Amniotic epithelial cell (primary cell): ENCODE data around the gene NAB2.
"Not testable (repeated sequence)": the region's sequence is repeated elsewhere in the genome, so short reads cannot be mapped to it uniquely, and the experiment has no call there.

Experiments
- DNase-seq: peaks from one replicate; pipeline ENCODE4 v3.0.0-alpha.2; 2010; ENCODE audit warnings: low read depth

NAB2 gene

DNA sequence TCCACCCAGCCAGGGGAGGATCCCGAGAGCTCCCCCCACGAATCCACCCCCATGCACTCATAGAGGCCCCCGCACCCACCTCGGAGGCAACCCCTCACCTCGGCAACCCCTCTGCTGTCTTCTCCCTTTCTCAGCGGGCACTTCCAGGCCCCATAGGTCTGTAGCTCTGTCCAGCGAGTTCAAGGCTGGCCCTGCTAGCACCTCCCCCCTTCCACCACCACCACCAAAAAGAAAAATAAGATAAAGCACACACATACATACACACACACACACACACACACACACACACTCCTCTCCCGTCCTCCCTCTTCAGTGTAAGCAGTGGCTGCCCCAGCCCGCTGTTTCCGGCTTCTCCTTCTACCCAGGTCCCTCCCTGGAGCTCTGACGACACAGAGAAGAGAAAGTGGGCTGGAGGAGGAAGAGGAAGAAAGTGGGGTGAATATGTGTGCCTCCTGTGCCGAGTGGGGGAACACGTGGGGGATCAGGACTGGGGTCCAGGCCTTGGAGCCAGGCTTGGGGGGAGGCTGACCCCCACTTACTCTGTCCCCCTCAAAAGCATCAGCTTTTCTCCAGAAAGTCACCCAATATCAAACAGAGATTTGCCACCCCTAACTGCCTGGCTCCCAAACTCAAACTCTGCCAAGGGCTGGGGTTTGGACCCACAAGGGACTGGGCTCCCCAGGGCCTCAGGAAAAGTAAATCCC, 22.3 kb downstream of the NAB2 start, which contains the start of gene STAT6:
TSS of gene STAT6 (minus strand) at position 332 of the 704 bp plus-strand sequence. CDS start 3,084 bp downstream, outside the sequence.
- peak; percentile 93 for DNase-seq

DNA sequence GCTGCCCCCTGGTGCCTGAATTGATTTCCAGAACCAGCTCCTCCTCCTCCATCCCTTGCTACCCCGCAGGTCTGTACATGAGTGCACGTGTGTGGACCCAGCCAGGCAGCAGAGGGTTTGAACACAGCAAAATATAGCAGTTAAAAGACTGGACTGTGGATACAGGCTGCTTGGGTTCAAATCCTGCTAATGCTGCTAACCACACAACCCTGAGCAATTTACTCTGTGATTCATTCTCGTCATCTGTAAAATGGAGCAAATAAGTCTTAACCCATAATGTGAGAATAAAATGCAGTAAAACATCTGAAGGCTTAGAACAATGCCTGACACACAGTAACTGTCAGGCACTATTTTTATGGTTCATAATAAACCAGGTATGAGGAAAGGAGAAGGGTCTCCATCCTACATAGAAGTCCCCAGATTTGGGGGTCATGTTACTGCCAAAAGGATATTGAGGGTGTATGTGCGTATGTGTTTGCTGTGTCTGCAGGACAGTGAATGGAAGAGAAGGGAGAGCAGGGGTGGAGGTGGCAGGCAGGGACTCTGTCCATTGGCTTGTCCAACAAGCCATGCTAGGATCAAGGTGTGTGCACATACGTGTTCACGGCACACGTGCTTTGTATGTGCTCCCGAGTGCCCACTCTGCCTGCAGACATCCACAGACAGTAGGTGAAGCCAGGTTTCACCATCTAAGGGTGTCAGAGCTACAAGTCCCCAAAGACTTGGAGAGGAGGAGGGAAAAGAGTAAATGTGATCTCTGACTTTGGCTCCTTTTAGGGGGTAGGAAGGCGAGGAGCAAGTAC, 23.8 kb downstream of the NAB2 start:
- no peak for DNase-seq

DNA sequence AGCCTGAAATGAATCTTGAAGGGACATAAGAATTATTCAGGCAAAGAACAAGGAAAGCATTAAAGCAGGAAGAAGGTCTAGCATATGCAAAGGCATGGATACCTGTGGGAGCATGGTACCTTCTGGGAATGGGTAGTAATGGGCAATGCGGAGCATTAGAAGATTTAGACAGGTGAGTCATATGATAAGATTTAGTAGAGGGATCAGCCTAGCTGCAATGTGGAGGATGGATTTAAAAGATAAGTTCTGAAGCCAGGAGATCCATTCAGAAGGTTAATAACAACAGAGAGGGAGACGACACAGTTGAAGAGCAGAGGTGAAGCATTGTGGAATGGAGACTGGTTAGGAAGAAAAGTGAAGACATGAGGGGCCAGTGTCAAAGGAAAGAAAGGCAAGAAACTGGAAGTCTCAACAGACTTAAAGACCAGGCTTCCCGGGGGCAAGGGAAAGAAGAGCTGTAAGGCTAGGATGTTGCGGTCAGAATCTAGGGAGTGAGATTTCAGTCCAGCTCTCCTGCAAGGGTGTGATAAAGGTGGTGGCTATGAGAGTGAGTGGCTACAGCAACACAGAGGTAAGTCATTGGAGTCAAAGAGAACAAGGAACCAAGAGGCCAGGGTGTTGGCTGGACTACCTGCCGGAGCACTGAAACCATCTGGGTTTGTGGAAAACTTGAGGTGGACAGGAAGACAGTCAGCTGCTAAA, 27.8 kb downstream of the NAB2 start:
- DNase-seq: no peak

DNA sequence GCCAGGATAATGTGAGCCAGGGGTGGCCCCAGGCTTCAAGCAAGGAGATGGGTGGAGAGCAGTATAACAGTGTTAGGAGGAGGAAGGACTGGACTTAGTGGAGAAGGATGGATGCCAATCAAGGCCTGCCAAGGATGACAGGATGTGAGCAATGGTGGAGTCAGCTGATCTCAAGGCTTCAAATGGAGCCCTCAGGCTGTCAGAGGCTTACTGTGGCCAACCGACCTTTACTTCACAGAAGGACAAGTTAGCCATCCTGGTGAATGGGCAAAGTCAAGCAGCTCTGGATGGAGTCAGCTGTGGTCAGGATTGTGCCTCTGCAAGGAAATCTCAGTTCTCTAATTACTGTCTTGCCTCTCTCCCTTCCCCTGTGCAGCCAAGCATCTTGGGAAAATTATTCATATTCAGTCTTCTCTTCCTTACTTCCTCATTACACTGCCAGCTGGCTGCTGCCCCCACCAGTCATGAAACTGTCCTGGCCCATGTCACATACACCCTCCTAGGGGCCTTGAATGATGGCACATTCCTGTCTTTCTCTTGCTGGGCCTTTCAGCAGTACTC, 29.9 kb downstream of the NAB2 start:
- DNase-seq: no peak

DNA sequence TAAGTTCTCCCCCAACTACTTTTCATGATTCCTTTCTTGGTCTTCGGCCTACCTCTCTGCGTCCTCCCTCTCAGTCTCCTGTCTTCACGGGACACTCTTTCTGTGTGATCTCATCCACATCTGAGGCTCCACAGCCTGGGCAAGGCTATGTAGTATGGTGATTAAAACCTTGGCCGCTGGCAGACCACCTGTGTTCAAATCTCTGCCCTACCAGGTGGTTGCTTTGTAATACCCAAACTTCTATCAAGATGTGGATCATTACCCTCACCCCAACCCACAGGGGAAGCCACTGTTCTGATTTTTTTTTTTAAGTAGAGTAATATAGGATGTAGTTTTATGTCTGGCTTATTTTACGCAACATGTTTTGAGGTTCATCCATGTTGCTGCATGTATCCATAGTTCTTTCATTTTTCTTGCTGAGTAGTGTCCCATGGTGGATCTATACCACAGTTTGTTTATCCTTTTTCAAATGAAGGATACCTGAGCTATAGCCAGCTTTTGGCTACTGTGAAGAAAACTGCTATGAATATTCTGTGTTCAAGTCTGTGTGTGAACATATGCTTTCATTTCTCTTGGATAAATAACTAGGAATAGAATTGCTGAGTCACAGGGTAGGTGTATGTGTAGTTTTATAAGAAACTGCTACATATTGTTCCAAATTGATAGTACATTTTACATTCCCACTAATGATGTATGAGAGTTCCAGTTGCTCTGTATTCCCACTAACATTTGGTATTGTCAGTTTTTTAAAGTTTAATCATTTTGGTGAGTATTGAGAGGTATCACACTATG, 30.6 kb downstream of the NAB2 start:
- no peak for DNase-seq

DNA sequence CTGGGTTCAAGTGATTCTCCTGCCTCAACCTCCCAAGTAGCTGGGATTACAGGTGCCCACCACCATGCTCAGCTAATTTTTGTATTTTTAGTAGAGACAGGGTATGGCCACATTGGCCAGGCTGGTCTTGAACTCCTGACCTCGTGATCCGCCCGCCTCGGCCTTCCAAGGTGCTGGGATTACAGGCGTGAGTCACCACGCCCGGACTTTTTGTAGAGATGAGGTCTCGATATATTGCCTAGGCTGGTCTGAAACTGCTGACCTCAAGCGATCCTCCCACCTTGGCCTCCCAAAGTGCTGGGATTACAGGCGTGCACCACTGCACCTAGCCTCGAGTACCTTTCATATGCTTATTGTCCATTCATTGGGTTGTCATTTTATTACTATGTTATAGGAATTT, 31.8 kb downstream of the NAB2 start:
- DNase-seq: not testable (repeated sequence)

DNA sequence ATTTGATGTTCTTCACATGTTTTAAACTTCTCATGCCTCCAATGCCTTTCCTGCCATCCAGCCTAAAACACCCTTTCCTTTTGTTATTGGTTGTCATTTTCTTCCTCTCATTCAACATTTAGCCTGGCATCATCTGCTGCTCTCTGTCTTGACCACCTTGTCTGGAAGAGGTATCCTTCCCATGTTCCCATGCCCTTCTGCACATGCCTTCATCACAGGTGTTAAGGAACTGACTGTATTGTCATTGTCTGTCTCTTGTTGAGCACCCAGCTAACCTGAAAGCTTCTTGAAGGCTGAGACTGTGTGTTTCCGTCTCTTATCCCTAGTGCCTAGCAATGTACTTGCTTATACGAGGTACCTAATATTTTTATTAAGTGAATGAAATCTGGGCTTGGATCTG, 34.9 kb downstream of the NAB2 start:
- DNase-seq: no peak

DNA sequence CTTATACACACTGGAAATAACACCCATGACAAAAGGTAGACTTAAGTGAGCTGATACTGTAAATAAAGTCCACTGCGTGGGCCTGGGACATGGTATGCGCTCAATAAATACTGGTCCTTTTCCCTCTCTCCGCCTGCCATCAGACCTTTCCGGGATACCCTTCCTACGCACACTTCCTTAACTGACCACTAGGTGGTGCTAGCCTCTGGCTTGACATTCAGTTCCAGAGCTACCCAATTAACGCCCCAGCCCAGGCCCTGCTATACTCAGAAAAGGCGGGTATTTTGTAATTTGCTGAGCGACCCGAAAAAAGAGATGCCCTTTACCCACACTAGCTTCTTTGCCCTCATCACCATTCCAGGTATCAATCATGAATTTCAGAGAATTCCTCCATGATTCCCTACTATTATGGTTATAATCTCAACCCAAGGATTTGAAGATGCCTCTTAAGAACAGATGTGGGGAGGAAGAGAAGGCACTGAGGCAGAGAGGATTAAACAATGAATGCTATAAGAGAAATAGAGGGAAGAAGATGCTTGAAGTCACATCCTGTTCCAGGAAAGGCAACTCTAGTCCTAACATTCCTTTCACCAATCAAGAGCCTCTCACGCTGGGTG, 35.5 kb downstream of the NAB2 start:
- peak; percentile 53 for DNase-seq

DNA sequence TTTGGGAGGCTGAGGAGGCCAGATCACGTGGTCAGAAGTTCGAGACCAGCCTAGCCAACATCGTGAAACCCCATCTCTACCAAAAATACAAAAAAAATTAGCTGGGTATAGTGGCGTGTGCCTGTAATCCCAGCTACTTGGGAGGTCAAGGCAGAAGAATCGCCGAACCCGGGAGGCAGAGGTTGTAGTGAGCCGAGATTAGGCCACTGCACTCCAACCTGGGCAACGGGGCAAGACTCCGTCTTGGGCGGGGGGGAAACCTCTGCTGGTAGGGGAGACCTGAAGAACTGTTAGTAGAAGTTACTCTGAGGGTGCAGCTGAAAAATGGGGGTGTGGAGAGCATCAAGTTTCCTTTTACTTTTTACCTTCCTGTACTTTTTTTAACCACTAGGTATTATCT, 37.1 kb downstream of the NAB2 start:
- no peak for DNase-seq

DNA sequence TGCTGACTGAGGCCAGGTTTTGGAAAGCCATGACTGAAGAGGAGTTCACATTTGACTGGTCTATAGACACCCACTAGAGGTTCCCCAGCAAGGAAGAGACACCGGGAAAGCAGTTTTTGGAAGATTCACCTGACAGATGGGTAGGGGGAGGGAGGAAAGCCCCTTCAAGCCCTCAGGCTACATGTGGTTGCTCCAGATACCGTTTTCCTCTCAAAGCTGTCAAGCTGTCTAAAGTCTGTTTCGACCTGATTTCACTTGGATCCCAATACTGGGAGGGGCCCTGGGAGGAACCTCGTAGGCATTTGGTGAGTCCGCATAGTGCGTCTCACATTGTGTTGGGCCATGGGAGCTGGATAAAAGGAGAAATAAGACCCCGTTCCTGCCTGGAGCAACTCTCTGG, 37.6 kb downstream of the NAB2 start:
- DNase-seq: no peak

DNA sequence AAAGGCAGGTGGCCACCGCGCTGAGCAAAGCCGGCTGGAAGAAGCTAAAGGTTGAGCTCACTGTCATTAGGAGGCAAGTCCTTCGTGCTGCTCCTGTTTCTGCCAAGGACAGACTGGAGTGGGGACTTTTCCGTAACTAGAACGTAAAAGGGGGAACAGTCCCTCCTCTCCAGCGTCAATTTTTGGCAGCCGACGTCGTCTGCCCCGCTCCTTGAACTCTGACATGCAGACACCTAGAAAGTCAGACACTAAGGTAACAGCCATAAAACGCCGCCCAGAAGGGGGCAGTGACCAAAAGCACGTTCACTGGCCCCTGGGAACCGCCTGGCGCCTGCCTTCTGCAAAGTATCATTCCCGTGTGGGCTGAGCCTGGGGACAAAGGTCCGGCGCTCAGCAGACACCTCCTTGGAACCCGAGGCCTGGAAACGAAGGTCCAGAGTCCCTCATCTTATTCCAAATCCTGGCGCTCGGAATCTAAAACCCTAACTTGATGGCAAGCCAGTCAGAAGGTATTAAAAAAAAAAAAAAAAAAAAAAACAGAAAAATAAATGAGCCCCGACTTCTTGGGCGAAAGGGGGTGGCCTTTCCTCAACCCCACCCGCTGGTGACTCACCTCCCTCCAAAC, 38.3 kb downstream of the NAB2 start:
- DNase-seq: no peak

DNA sequence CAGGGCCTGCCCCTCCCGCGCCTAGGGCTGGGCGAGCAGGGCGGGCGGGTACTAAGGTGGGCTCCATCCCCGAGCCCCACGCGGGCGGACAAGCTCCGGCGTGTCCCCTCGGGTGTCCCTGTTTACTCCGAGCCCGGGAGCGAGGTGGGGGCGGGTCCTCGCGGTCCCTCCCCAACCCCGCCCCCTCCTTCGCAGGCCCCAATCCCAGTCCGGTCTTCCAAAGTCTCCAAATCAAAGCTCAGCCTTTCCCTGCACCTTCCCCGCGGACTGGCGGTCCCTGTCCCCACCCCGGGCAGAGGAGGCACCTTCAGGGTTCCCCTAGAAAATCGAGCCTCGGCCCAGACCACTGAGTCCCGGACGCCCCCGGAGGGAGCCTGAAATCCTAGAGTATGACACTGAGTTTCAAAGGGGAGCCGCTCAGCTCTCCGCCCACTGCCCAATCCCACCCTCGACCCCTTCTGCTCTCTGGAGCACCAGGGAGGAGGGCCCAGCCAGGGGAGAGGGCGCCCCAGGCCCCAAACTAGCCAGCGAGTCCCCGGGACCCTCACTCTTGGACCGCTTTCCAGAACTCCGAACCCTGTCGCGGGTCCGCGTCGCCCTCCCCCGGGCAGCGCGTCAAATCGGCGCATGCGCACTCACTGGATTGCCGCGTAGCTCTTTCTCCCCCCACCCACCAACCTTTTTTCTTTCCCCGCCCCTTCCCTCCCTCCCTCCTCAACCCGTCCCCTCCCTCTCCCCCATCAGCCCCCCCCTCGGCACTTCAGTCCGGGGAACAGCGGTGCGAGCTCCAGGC, 39.0 kb downstream of the NAB2 start, which contains the start of gene LRP1:
TSS of gene LRP1 (plus strand) at position 758 of the 793 bp plus-strand sequence. CDS start 482 bp downstream, outside the sequence.
- DNase-seq: peak; percentile 68

DNA sequence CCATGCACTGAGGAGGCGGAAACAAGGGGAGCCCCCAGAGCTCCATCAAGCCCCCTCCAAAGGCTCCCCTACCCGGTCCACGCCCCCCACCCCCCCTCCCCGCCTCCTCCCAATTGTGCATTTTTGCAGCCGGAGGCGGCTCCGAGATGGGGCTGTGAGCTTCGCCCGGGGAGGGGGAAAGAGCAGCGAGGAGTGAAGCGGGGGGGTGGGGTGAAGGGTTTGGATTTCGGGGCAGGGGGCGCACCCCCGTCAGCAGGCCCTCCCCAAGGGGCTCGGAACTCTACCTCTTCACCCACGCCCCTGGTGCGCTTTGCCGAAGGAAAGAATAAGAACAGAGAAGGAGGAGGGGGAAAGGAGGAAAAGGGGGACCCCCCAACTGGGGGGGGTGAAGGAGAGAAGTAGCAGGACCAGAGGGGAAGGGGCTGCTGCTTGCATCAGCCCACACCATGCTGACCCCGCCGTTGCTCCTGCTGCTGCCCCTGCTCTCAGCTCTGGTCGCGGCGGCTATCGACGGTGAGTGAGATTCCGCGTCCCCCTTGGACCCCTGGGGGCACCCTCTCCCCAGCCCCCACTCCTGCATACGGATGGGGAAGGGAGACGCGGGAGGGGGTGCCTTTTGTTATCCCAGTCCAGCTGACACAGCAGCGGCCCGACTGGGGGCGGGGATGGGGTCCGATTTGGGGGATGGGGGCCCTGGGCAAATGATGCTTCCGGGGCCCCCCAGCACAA, 39.8 kb downstream of the NAB2 start:
- DNase-seq: no peak

DNA sequence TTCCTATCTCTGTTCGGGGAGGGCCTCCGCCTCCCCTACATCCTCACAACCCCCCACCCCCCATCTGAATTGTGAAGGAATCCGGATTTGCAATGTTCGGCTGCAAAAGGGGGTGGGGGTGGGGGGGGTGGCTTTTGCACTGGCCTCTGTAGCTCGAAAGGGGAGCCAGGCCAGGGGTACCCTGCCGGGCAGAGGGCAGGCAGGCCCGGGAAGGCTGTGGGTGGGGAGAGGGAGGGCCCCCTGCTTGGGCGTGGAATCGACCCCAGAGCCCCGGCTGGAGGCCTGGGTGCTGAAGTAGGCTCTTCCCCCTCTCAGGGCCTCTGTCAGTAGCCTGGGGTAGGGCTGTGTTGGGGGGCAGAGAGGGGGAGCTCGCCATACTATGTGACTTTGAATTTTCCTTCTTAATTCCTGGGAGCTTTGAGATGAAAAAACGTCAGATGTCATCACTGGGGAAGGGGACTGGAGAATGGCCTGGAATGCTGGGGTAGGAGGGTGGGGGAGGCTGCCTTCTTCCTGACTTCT, 40.5 kb downstream of the NAB2 start:
- no peak for DNase-seq

DNA sequence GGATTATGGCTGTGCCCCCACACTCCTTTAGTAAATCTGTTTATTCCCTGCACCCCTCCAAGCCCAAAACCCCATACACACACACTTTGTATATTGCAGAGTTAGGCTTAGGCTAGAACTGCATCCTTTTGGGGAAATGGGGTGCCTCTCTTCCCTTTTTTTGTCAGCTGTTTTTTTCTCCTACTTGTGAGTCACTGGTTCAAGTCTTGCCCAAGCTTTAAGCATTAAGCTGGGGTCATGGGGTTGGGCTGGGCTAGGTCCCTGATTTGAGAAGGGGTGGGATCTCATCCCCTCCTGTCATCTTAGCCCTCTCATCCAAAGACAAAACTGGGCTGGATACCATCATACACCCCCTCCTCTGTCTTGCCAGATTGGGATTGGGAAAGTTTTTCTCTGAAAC, 41.0 kb downstream of the NAB2 start:
- DNase-seq: peak; percentile 57

DNA sequence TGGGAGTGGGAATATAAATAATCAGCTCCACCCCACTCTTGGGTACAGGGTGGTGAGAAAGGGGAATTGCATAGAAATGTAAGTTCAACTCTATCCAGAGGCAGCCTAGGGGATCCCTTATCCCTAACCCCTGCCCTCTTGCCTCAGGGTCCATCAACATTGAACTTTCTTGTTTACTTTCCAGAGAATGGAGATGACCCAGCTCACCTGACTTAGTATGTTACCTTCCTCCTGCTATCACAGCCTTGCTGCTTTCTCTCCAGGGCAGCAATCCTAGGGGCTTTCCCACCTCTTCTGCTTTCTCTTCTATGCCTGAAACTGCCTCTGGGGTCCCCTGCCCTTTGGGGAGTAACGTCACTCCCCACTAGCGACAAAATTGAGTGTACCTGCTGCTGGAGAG, 42.0 kb downstream of the NAB2 start:
- no peak for DNase-seq

DNA sequence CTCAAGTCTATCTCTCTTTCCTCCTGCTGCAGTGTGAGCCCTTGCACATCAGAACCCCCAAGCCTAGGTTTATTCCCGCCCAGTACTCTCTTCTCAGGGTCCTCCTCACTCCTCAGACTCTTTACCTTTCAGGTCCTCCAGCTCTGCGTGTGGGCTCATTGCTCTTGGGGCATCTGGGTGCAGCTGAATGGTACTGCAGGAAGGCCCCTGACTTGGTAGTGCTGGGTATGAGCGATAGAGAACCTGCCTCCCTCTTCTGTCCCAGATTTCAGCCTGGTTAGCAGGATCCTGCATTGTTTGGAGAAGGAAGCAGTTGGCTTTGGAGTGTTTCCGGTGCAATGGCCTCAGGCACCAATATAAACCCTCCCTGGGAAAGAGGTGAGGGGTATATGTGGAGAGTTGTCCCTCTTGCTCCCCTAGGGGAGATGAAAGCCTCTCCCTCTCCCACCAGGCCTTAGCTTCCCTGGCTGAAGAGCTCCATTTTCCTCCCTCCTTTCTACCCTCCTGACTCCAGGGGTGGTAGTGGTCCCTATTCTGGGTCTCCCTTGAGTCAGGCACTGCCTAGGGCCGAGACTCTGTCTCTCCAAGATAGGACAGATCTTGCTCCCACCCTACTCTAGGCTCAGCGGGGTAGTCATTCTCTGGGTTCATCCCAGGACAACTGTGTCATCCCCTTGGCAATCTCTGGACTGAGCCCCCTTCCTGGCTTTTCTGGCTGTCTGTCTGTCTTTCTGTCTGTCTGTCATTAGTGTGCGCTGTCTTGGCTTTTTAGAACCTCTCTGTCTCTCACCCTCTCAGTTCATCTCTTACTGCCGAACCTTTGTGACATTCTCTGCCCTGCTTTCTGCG, 43.2 kb downstream of the NAB2 start:
- DNase-seq: no peak

DNA sequence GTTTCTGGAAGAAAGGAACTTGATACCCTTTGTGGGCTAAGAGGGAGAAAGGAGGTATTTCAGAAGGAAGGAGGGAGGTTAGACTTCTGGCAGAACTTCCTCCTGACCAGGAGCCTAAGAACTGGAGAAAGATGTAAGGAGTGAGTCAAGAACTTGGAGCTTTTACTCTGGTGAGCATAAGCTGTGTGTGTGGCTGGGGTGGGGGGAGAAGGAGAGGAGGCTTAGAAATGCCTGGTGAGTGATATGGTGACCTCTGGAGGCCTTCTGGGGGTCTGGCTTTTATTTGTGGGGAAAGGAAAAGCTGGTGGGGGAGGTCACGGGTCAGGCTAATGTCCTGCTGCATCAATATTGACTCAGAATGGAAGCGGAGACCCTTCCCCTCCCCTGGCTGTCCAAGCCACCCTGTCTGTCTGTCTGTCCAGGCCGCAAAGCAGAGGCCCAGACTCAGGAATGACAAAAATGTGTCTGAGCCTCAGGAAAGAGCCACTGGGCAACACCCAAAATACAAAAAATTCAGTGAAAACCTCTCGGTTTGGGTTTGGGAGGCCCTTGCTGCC, 44.2 kb downstream of the NAB2 start:
- peak; percentile 57 for DNase-seq
